HepG2 (cell line): ENCODE results near the gene UBTF. TPM values are rescaled to one million over a fixed set of nuclear protein-coding genes. Genes with fewer than 3 reads are reported as not detected.
A peak's percentile ranks its signal among the peaks of the same experiment; 100 is the strongest.

ENCODE experiments used
- ATF6 ChIP-seq: sonication (generic); formaldehyde crosslinking; conservative IDR thresholded peaks from 2 replicates; pipeline ENCODE4 v1.4.0; 2020; ENCODE audit warnings: missing genetic modification reagents
- CTCF ChIP-seq: sonication (generic); formaldehyde crosslinking; IDR thresholded peaks from 2 replicates; pipeline ENCODE4 v1.5.0; 2020; ENCODE audit warnings: mild to moderate bottlenecking, missing genetic modification reagents, moderate library complexity
- HNF1B ChIP-seq: sonication (generic); formaldehyde crosslinking; IDR thresholded peaks from 2 replicates; pipeline ENCODE4 v1.5.1; 2020; ENCODE audit warnings: mild to moderate bottlenecking, moderate library complexity, missing genetic modification reagents
- MTF2 ChIP-seq: sonication (generic); formaldehyde crosslinking; IDR thresholded peaks from 2 replicates; pipeline ENCODE4 v1.5.0; 2020; ENCODE audit warnings: missing genetic modification reagents, borderline replicate concordance
- NFYC ChIP-seq: IDR thresholded peaks from 2 replicates; pipeline ENCODE4 v1.6.1; 2016; ENCODE audit warnings: missing genetic modification reagents, missing compliant biosample characterization
- PITX1 ChIP-seq: sonication (generic); formaldehyde crosslinking; IDR thresholded peaks from 2 replicates; pipeline ENCODE4 v1.5.1; 2020; ENCODE audit warnings: mild to moderate bottlenecking, missing genetic modification reagents
- SALL2 ChIP-seq: sonication (generic); formaldehyde crosslinking; IDR thresholded peaks from 2 replicates; pipeline ENCODE4 v1.8.1; 2023; ENCODE audit warnings: mild to moderate bottlenecking, missing genetic modification reagents, inconsistent platforms
- ZBTB20 ChIP-seq: sonication (generic); formaldehyde crosslinking; IDR thresholded peaks from 2 replicates; pipeline ENCODE4 v1.8.1; 2023; ENCODE audit warnings: missing genetic modification reagents, low read depth, mild to moderate bottlenecking, borderline replicate concordance
- ZNF263 ChIP-seq: sonication (generic); formaldehyde crosslinking; IDR thresholded peaks from 2 replicates; pipeline ENCODE4 v1.4.0; 2020; ENCODE audit warnings: missing genetic modification reagents
- ZNF274 ChIP-seq: sonication (generic); formaldehyde crosslinking; IDR thresholded peaks from 2 replicates; pipeline ENCODE4 v1.5.1; 2020; ENCODE audit warnings: mild to moderate bottlenecking, missing genetic modification reagents
- ZNF512B ChIP-seq: sonication (generic); formaldehyde crosslinking; IDR thresholded peaks from 2 replicates; pipeline ENCODE4 v1.5.1; 2020; ENCODE audit warnings: missing genetic modification reagents, mild to moderate bottlenecking, borderline replicate concordance
- ZNF543 ChIP-seq: sonication (generic); formaldehyde crosslinking; IDR thresholded peaks from 2 replicates; pipeline ENCODE4 v1.4.0; 2020; ENCODE audit warnings: mild to moderate bottlenecking, missing genetic modification reagents
- ZNF577 ChIP-seq: sonication (generic); formaldehyde crosslinking; IDR thresholded peaks from 2 replicates; pipeline ENCODE4 v1.4.0; 2020; ENCODE audit warnings: mild to moderate bottlenecking, low read depth, missing genetic modification reagents, borderline replicate concordance
- ZNF598 ChIP-seq: sonication (generic); formaldehyde crosslinking; IDR thresholded peaks from 2 replicates; pipeline ENCODE4 v1.5.1; 2020; ENCODE audit warnings: mild to moderate bottlenecking, missing genetic modification reagents, borderline replicate concordance
- polyA plus RNA-seq, 8 experiments: library from polyadenylated mRNA; depleted of rRNA in 3 of 8; stranded (reverse) in 7 of 8; unstranded in 1 of 8; fragments of >200 nt; fragmentation: Illumina TruSeq in 4 of 8; extraction: Trizol in 4 of 8; gene quantifications; 2 replicates each; pipeline versions ENCODE4 v1.2.1 to v1.2.3, GENCODE V29; 2011 to 2016; ENCODE audit warnings: low read depth in 4 of 8, missing spikeins in 1 of 8, mixed read lengths in 1 of 8; ENCODE audit not compliant: insufficient read depth in 1 of 8
- total RNA-seq, 5 experiments: library from RNA; depleted of rRNA; stranded (reverse); fragments of >200 nt; fragmentation: Illumina TruSeq; extraction: Trizol; gene quantifications; 2 replicates each; pipeline ENCODE4 v1.2.3, GENCODE V29; 2016; ENCODE audit warnings: low read depth in 1 of 5
- TF ChIP-seq, protein P1 (sequence below): sonication (generic); formaldehyde crosslinking; IDR thresholded peaks from 2 replicates; pipeline ENCODE4 v1.5.0; 2020; ENCODE audit warnings: mild to moderate bottlenecking, missing genetic modification reagents
- TF ChIP-seq, protein P2 (sequence below): sonication (generic); formaldehyde crosslinking; IDR thresholded peaks from 2 replicates; pipeline ENCODE4 v1.4.0; 2020; ENCODE audit warnings: mild to moderate bottlenecking, low read depth, missing genetic modification reagents

Gene UBTF
- total and polyA plus RNA-seq, 2 of the 13 experiments (the other 11 are each of a cell fraction or from before 2014, with no cell fraction given), result 15.2 to 60.9 TPM

DNA sequence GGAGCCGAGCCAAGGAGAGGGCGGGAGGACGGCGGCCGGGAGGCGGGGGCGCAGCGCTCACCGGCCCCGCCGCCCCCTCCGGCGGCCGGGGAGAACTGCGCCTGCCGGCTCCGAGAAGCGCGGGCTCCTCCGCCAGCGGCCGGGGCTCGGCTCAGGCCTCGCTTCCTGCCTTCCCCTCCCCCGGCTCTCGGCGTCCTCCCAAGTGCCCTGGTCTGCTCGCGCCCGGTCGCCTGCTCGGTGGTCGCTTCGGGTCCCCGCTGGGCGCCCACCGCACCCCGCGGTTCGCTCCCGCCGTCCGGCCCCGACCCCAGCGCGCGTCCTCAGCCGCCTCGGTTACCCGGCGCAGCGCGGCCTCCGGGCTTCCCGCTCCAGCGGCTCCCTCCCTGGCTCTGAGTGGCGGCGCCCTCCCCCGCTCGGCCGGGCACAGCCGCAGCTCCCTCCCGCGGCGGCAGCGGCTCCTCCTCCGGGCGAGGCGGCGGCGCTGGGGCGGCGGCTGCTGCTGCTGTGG lies 313 bp downstream of the UBTF start (continued):
- TF ChIP-seq MTF2 (CRISPR knock-in tag) (no peak), HNF1B (no peak), ZBTB20 (CRISPR knock-in tag) (no peak), NFYC (no peak), ZNF543 (CRISPR knock-in tag) (peak; percentile 37; the same call in 1 of the 2 replicates), CTCF (peak; percentile 30; the same call in 1 of the 2 replicates), ZNF598 (no peak), SALL2 (CRISPR knock-in tag) (peak; percentile 27; the same call in 1 of the 2 replicates), PITX1 (no peak), ZNF263 (CRISPR knock-in tag) (peak; percentile 64; the same call in 1 of the 2 replicates), ZNF577 (CRISPR knock-in tag) (no peak), ZNF274 (CRISPR knock-in tag) (no peak), ZNF512B (no peak), ATF6 (CRISPR knock-in tag) (no peak)
- TF ChIP-seq, protein P1, sequence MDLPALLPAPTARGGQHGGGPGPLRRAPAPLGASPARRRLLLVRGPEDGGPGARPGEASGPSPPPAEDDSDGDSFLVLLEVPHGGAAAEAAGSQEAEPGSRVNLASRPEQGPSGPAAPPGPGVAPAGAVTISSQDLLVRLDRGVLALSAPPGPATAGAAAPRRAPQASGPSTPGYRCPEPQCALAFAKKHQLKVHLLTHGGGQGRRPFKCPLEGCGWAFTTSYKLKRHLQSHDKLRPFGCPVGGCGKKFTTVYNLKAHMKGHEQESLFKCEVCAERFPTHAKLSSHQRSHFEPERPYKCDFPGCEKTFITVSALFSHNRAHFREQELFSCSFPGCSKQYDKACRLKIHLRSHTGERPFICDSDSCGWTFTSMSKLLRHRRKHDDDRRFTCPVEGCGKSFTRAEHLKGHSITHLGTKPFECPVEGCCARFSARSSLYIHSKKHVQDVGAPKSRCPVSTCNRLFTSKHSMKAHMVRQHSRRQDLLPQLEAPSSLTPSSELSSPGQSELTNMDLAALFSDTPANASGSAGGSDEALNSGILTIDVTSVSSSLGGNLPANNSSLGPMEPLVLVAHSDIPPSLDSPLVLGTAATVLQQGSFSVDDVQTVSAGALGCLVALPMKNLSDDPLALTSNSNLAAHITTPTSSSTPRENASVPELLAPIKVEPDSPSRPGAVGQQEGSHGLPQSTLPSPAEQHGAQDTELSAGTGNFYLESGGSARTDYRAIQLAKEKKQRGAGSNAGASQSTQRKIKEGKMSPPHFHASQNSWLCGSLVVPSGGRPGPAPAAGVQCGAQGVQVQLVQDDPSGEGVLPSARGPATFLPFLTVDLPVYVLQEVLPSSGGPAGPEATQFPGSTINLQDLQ (CRISPR knock-in tag), result 0 out of 2 replicates have a peak, but pooled peaks have one; percentile 34
- TF ChIP-seq, protein P2, sequence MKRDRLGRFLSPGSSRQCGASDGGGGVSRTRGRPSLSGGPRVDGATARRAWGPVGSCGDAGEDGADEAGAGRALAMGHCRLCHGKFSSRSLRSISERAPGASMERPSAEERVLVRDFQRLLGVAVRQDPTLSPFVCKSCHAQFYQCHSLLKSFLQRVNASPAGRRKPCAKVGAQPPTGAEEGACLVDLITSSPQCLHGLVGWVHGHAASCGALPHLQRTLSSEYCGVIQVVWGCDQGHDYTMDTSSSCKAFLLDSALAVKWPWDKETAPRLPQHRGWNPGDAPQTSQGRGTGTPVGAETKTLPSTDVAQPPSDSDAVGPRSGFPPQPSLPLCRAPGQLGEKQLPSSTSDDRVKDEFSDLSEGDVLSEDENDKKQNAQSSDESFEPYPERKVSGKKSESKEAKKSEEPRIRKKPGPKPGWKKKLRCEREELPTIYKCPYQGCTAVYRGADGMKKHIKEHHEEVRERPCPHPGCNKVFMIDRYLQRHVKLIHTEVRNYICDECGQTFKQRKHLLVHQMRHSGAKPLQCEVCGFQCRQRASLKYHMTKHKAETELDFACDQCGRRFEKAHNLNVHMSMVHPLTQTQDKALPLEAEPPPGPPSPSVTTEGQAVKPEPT (CRISPR knock-in tag), result no peak
